GM23338 (cell line): Measurements from ENCODE around the gene HYCC2. TPM values are rescaled to one million over a fixed set of nuclear protein-coding genes. Genes with fewer than 3 reads are reported as not detected.

Source experiments
- ATAC-seq: fragments of 200-7000 bp; cut with Tn5 transposase; 3 replicates; pipeline ENCODE4 v1.9.1; 2020
- DNase-seq: peaks from one replicate; pipeline ENCODE4 v3.0.0-alpha.2; 2015; ENCODE audit warnings: low spot score
- H2AFZ ChIP-seq: fragments of 200-600 bp; sonication (generic); 2 replicates; pipeline ENCODE4 v1.8.0; 2016; ENCODE audit warnings: antibody characterized with exemption, mild to moderate bottlenecking, moderate library complexity
- H3F3A ChIP-seq: fragments of 200-600 bp; sonication (generic); replicated peaks from 2 replicates; pipeline ENCODE4 v1.8.0; 2017; ENCODE audit warnings: antibody characterized with exemption, mixed run types, low read depth
- H3K27ac ChIP-seq: fragments of 200-600 bp; sonication (generic); 2 replicates; pipeline ENCODE4 v1.6.1; 2016; ENCODE audit warnings: low read depth
- H3K27me3 ChIP-seq: fragments of 200-600 bp; sonication (generic); 2 replicates; pipeline ENCODE4 v1.8.0; 2016; ENCODE audit warnings: mild to moderate bottlenecking, mixed run types, moderate library complexity; ENCODE audit not compliant: insufficient read depth
- H3K36me3 ChIP-seq: fragments of 200-600 bp; sonication (generic); 2 replicates; pipeline ENCODE4 v1.8.0; 2016; ENCODE audit warnings: mild to moderate bottlenecking; ENCODE audit not compliant: insufficient read depth
- H3K4me1 ChIP-seq: fragments of 200-600 bp; sonication (generic); 2 replicates; pipeline ENCODE4 v1.8.0; 2016; ENCODE audit warnings: mild to moderate bottlenecking, moderate library complexity; ENCODE audit not compliant: insufficient read depth
- H3K4me2 ChIP-seq: fragments of 200-600 bp; sonication (generic); 2 replicates; pipeline ENCODE4 v1.7.1; 2017; ENCODE audit warnings: mixed run types
- H3K4me3 ChIP-seq: fragments of 200-600 bp; sonication (generic); 2 replicates; pipeline ENCODE4 v1.6.1; 2016; ENCODE audit warnings: mixed run types
- H3K79me2 ChIP-seq: fragments of 200-600 bp; sonication (generic); replicated peaks from 2 replicates; pipeline ENCODE4 v1.8.0; 2017; ENCODE audit warnings: mild to moderate bottlenecking; ENCODE audit not compliant: insufficient read depth
- H3K9me2 ChIP-seq: fragments of 200-600 bp; sonication (generic); 2 replicates; pipeline ENCODE4 v1.8.0; 2017; ENCODE audit not compliant: insufficient read depth
- H4K20me1 ChIP-seq: fragments of 200-600 bp; sonication (generic); replicated peaks from 2 replicates; pipeline ENCODE4 v1.8.0; 2017; ENCODE audit warnings: mild to moderate bottlenecking; ENCODE audit not compliant: insufficient read depth
- H3K27ac Mint-ChIP-seq: 2 replicates; pipeline ENCODE4 v1.8.0; 2020; ENCODE audit warnings: inconsistent platforms, mild to moderate bottlenecking, moderate library complexity, mixed read lengths
- H3K27me3 Mint-ChIP-seq: 3 replicates; pipeline ENCODE4 v1.8.0; 2022; ENCODE audit warnings: low read depth, mild to moderate bottlenecking, moderate library complexity, mixed read lengths, inconsistent platforms; ENCODE audit not compliant: insufficient read depth, poor library complexity
- H3K36me3 Mint-ChIP-seq: 3 replicates; pipeline ENCODE4 v1.8.0; 2021; ENCODE audit warnings: low read depth, mild to moderate bottlenecking, inconsistent platforms, moderate library complexity, mixed read lengths
- H3K4me1 Mint-ChIP-seq: 3 replicates; pipeline ENCODE4 v1.8.0; 2020; ENCODE audit warnings: mild to moderate bottlenecking, inconsistent platforms, mixed read lengths
- H3K4me3 Mint-ChIP-seq: 3 replicates; pipeline ENCODE4 v1.8.0; 2021; ENCODE audit warnings: moderate library complexity, mild to moderate bottlenecking, inconsistent platforms, mixed read lengths
- H3K9me3 Mint-ChIP-seq: 3 replicates; pipeline ENCODE4 v1.8.0; 2020; ENCODE audit warnings: moderate library complexity, mild to moderate bottlenecking, inconsistent platforms, mixed read lengths
- CREB1 ChIP-seq: fragments of 250-450 bp; sonication (Bioruptor Pico); IDR thresholded peaks from 2 replicates; pipeline ENCODE4 v1.5.0; 2020; ENCODE audit warnings: low read depth, mild to moderate bottlenecking, moderate library complexity
- CTCF ChIP-seq, 2 experiments: fragments of 200-600 bp in 1 of 2; sonication (generic) in 1 of 2; conservative IDR thresholded peaks; 2 replicates each; pipeline versions ENCODE4 v1.5.1 to v1.6.1; 2016 to 2017; ENCODE audit warnings: antibody characterized with exemption in 2 of 2, low read depth in 2 of 2, mild to moderate bottlenecking in 2 of 2, moderate library complexity in 1 of 2
- ETS1 ChIP-seq: IDR thresholded peaks from 2 replicates; pipeline ENCODE4 v1.6.1; 2016; ENCODE audit warnings: antibody characterized with exemption
- EZH2 ChIP-seq: fragments of 200-600 bp; sonication (generic); IDR thresholded peaks from one replicate; pipeline ENCODE4 v1.8.0; 2017; ENCODE audit warnings: antibody characterized with exemption, mild to moderate bottlenecking, low read depth; ENCODE audit not compliant: unreplicated experiment
- EZH2phosphoT487 ChIP-seq: fragments of 200-600 bp; sonication (generic); IDR thresholded peaks from one replicate; pipeline ENCODE4 v1.8.1; 2018; ENCODE audit warnings: antibody characterized with exemption; ENCODE audit not compliant: unreplicated experiment
- JUNB ChIP-seq: IDR thresholded peaks from one replicate; pipeline ENCODE4 v1.6.1; 2016; ENCODE audit warnings: antibody characterized with exemption; ENCODE audit not compliant: unreplicated experiment
- NANOG ChIP-seq: IDR thresholded peaks from 2 replicates; pipeline ENCODE4 v1.6.1; 2016; ENCODE audit warnings: antibody characterized with exemption, borderline replicate concordance
- POLR2AphosphoS5 ChIP-seq: IDR thresholded peaks from 2 replicates; pipeline ENCODE4 v1.6.1; 2016; ENCODE audit warnings: antibody characterized with exemption, low read depth
- REST ChIP-seq: IDR thresholded peaks from one replicate; pipeline ENCODE4 v1.6.1; 2018; ENCODE audit warnings: antibody characterized with exemption; ENCODE audit not compliant: unreplicated experiment
- STAT1 ChIP-seq: IDR thresholded peaks from one replicate; pipeline ENCODE4 v1.6.1; 2016; ENCODE audit warnings: antibody characterized with exemption; ENCODE audit not compliant: unreplicated experiment
- ZNF114 ChIP-seq: fragments of 250-450 bp; sonication (Bioruptor Pico); IDR thresholded peaks from 2 replicates; pipeline ENCODE4 v1.5.0; 2020; ENCODE audit warnings: mild to moderate bottlenecking, moderate library complexity
- ZNF331 ChIP-seq: fragments of 250-450 bp; sonication (Bioruptor Pico); IDR thresholded peaks from 2 replicates; pipeline ENCODE4 v1.5.0; 2020; ENCODE audit warnings: low read depth, mild to moderate bottlenecking, moderate library complexity
- ZNF462 ChIP-seq: fragments of 250-450 bp; sonication (Bioruptor Pico); IDR thresholded peaks from 2 replicates; pipeline ENCODE4 v1.5.0; 2020; ENCODE audit warnings: mild to moderate bottlenecking, moderate library complexity
- polyA plus RNA-seq: library from polyadenylated mRNA; unstranded; fragments of >200 nt; fragmentation: Nextera tagmentation; extraction: Ambion mirVana; gene quantifications from 2 replicates; pipeline ENCODE4 v1.2.1, GENCODE V29; 2016
- total RNA-seq: library from RNA; depleted of rRNA; stranded (reverse); fragments of >200 nt; shearing (Covaris generic); gene quantifications from 2 replicates; pipeline ENCODE4 v1.2.3, GENCODE V29; 2014

Gene HYCC2
- total and polyA plus RNA-seq, 2 experiments from 2014 or later: 2.4 to 4.8 TPM

GRCh38 chr2:201059961-201060755 lies 11.3 kb downstream of the HYCC2 start:
- no peaks in the 10 kb centered on the region for H4K20me1 ChIP-seq
- H3K4me3 ChIP-seq: no peak overlapping the region
- no peaks in the 10 kb centered on the region for H3K27me3 ChIP-seq
- H3K36me3 ChIP-seq: no peaks in the 10 kb centered on the region
- H2AFZ ChIP-seq: no peak overlapping the region
- Mint-ChIP-seq H3K4me1 (no peaks in the 10 kb centered on the region), H3K4me3 (no peak overlapping the region), H3K9me3 (no peaks in the 10 kb centered on the region), H3K27ac (no peak overlapping the region), H3K27me3 (peaks cover 2% of the 10 kb centered on the region), H3K36me3 (no peaks in the 10 kb centered on the region)
- DNase-seq (no peak), ATAC-seq (no peak)
- TF ChIP-seq POLR2AphosphoS5 (no peak), STAT1 (no peak), CREB1 (CRISPR knock-in tag) (no peak), CTCF (conservative IDR thresholded peaks at IDR 0.05; ENCODE audit: low read depth in 2 of 2) (no peak), EZH2phosphoT487 (no peak), REST (no peak), NANOG (no peak), ZNF462 (no peak), ZNF114 (CRISPR knock-in tag) (no peak), ZNF331 (CRISPR knock-in tag) (no peak), ETS1 (no peak), JUNB (no peak), EZH2 (no peak)
- no peak overlapping the region for H3K4me2 ChIP-seq
- H3K27ac ChIP-seq: no peak overlapping the region
- peaks cover 10% of the 10 kb centered on the region; the same call in 1 of the 2 replicates for H3K79me2 ChIP-seq
- no peaks in the 10 kb centered on the region for H3K4me1 ChIP-seq
- H3K9me2 ChIP-seq: no peaks in the 10 kb centered on the region
- H3F3A ChIP-seq: no peaks in the 10 kb centered on the region
